GM18508 (cell line): ENCODE results near the gene GIN1.
"Not testable (repeated sequence)": the region's sequence is repeated elsewhere in the genome, so short reads cannot be mapped to it uniquely, and the experiment has no call there.

Source experiments
- ATAC-seq: cut with Tn5 transposase; IDR thresholded peaks from one replicate; pipeline ENCODE4 v1.9.1; 2021; ENCODE audit warnings: moderate number of reproducible peaks; ENCODE audit not compliant: insufficient read depth, unreplicated experiment

Gene GIN1

DNA sequence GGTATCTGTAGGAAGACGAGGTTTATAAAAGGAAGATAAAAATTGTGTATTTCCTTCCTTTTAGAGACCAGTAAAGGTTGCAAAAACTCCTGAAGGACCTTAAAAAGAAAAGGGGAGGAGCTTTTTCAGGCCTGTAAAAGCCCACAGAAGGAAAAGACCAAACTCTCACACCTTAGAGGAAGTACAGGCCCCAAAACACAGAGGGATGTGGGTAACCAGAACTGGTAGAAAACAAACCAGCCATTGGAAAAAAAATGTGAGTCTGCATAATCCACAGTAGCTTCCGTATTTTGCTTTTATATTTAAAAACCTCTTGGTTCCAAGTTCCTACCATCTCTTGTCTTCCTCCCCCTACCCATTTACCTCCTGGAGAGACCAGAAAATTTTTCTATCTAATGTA lies 8.5 kb downstream of the GIN1 start:
- ATAC-seq = no peak

- no peak for ATAC-seq
These were observed 9.5 kb downstream of the GIN1 start for GRCh38 chr5:103110403-103110802.

GRCh38 chr5:103109277-103109676 lies 10.7 kb downstream of the GIN1 start:
- ATAC-seq = no peak

DNA sequence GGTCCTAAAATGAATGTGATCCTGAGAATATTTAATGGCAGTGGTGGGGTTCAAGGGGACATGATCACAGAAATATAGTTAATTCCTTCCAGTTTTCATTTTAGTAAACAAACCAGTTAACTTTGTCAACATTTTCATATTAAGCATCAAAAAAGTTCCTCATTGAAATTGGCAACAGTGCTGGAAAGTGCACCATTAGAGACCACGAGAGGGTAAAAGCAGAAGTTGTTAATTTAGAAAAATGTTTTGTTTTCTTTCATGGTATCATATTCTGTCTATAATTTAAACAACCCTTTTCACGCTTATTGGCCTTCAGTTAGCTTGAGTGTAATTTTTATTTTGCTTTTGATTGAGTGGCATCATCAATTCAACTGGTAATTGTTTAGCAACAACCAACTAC lies 11.9 kb downstream of the GIN1 start:
- ATAC-seq = no peak

DNA sequence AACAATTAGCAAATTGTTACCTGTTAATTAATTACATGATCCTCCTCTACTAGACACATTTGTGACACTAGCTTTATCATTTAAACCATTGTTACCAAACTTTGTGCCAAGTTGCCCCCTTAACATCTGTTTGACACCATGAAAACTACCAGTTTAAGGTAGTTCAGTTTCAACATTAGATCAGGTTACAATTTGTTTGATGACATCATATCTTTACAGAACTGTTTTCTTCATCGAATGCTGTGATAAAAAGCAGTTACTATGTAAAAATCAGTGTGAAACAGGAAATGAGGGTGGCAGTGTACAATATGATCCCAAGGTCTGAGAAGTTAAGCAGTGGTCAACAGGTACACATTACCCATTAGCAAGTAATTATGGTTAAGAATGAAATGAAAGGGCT lies 17.7 kb downstream of the GIN1 start:
- ATAC-seq = no peak

- no peak for ATAC-seq
These were observed 18.7 kb downstream of the GIN1 start for GRCh38 chr5:103101079-103101750.

- ATAC-seq = no peak
These were observed 20.9 kb downstream of the GIN1 start for GRCh38 chr5:103098993-103099392.

DNA sequence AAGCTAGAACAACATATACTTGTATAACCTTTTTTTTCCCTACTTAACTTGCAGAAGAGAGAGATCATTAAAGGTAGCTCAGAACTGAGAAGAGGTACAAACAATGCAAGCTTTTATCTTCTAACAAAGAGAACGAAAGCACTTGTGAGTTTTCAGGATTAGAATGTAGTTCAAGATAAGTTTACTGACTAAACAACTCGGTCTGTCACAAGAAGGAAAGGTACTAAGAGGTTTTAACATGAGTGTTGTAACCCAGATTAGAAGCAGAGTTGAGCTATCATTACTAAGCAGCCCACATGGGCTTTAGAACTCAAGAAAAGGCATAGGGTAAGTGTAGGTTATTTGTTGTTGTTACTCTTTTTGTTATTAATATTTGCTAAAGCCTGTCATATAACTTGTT lies 25.2 kb downstream of the GIN1 start:
- ATAC-seq = no peak

GRCh38 chr5:103093727-103094126 lies 26.2 kb downstream of the GIN1 start:
- ATAC-seq = no peak

- no peak for ATAC-seq
These were observed 27.3 kb downstream of the GIN1 start for GRCh38 chr5:103092676-103093075.

- no peak for ATAC-seq
These were observed 29.1 kb downstream of the GIN1 start for GRCh38 chr5:103090791-103091190.

GRCh38 chr5:103089272-103089671 lies 30.7 kb downstream of the GIN1 start:
- ATAC-seq = no peak

DNA sequence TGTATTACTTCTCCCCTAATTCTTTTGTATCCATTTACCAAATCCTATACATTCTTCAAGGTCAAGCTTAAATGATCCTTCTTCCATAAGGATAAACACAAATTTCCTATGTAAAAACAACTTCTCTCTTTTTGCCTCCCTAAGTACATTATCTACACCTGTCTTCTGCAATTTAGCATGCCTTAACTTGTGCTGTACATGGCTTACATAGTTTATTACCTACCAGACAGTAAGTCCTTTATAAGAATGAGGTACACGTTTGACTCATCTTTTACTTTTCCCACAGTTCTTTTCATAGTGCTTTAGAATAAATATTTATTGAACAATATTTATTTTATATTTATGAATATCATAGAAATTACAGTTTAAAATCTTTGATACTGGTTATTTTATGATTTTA lies 33.4 kb downstream of the GIN1 start:
- no peak for ATAC-seq

- ATAC-seq = no peak
These were observed 40.1 kb downstream of the GIN1 start for GRCh38 chr5:103079796-103080195.

GRCh38 chr5:103075442-103075841 lies 44.5 kb downstream of the GIN1 start:
- no peak for ATAC-seq

- not testable (repeated sequence) for ATAC-seq
These were observed 46.4 kb downstream of the GIN1 start for GRCh38 chr5:103073500-103073899.

DNA sequence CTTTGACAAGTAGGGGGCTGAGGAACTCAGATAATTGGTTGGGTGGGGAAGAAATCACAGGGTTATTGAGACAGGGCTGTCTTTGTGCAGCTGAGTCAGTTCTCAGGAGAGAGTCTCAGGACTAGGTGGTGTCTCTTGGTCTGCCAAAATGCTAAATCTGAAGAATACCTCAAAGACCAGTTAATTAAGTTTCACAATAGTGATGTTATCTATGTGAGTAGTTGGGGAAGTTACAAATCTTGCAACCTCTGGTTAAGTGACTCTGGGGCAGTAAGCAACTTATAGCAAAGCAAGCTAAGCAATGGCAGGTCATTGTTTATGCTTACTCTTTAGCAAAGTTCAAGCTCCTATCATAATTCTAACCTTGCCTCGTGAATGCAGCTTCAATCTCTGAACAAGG lies 53.6 kb downstream of the GIN1 start:
- no peak for ATAC-seq

DNA sequence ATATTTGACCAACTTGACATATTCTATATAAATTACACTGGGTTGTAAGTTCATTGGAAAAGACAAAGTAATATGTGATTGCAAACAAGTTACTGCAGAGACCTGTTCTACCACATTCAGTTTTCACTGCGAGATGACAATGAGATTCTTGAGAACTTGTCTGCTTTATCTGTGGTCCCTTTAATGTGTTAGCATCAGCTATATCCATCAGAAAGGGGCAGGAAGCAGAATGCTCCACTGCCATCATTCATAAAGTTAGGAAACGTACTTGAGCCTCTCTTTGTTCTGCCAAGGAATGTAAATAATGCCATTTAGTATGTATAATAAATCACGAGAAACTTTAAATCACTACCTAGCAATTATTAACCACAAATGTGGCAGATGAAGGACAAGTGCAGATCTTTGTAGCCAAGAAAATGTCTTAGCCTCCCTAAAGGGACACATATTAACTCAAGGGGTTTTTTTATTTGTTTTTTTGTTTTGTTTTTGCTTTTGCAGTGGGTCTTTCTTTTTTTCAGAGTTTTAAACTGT lies 59.4 kb downstream of the GIN1 start:
- ATAC-seq = no peak

GRCh38 chr5:103059525-103059924 lies 60.4 kb downstream of the GIN1 start:
- no peak for ATAC-seq

DNA sequence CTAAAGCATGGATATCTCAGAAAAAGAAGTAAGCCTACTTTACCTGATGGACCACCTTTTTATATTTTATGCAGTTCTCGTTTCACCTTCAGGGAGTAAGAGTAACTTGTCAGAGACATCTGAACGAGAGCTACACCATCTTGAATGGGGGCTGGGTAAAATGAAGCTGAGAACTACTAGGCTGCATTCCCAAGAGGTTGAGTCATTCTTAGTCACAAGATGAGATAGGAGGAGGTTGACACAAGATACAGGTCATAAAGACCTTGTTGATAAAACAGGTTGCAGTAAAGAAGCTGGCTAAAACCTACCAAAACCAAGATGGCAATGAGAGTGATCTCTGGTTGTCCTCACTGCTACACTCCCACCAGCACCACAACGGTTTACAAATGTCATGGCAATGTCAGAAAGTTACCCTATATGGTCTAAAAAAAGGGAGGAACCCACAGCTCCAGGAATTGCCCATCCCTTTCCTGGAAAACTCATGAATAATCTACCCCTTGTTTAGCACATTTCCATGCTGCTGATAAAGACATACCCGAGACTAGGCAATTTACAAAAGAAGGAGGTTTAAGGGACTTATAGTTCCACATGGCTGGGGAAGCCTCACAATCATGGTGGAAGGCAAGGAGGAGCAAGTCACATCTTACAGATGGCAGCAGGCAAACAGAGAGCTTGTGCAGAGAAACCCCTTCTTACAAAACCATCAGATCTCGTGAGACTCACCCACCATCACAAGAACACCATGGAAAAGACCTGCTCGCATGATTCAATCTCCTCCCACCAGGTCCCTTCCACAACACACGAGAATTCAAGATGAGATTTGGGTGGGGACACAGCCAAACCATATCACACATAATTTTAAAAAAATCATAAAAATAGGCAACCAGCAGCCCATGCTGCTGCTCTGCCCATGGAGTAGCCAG lies 62.5 kb downstream of the GIN1 start:
- no peak for ATAC-seq

GRCh38 chr5:103046706-103047105 lies 73.2 kb downstream of the GIN1 start:
- not testable (repeated sequence) for ATAC-seq
